Osteoblast (primary cell): ENCODE results near the gene TMEM240. TPM values are rescaled to one million over a fixed set of nuclear protein-coding genes. Genes with fewer than 3 reads are reported as not detected.
"Not testable (repeated sequence)": the region's sequence is repeated elsewhere in the genome, so short reads cannot be mapped to it uniquely, and the experiment has no call there.

ENCODE experiments used
- DNase-seq: peaks from one replicate; pipeline ENCODE4 v3.0.0; 2011; ENCODE audit warnings: low spot score, mixed read lengths; ENCODE audit not compliant: insufficient read length; ENCODE audit errors: missing footprints
- H2AFZ ChIP-seq: 2 replicates; pipeline ENCODE4 v1.6.0; 2011; ENCODE audit warnings: mild to moderate bottlenecking, low read length
- H3K27ac ChIP-seq: 2 replicates; pipeline ENCODE4 v1.5.1; 2011; ENCODE audit warnings: mild to moderate bottlenecking, low read depth, low read length, moderate library complexity
- H3K27me3 ChIP-seq: 2 replicates; pipeline ENCODE4 v1.6.0; 2012; ENCODE audit warnings: mild to moderate bottlenecking, control low read depth, inconsistent platforms, low read length, moderate library complexity; ENCODE audit not compliant: insufficient read depth
- H3K36me3 ChIP-seq: 2 replicates; pipeline ENCODE4 v1.5.1; 2011; ENCODE audit warnings: mild to moderate bottlenecking, low read length, control low read depth, moderate library complexity; ENCODE audit not compliant: insufficient read depth
- H3K4me1 ChIP-seq: 2 replicates; pipeline ENCODE4 v1.5.1; 2011; ENCODE audit warnings: mild to moderate bottlenecking, low read length, control low read depth, moderate library complexity; ENCODE audit not compliant: insufficient read depth
- H3K4me2 ChIP-seq: 2 replicates; pipeline ENCODE4 v1.6.0; 2011; ENCODE audit warnings: mild to moderate bottlenecking, low read length; ENCODE audit not compliant: insufficient read depth
- H3K4me3 ChIP-seq: fragments of 200-600 bp; sonication (generic); 3 replicates; pipeline ENCODE4 v1.5.1; 2012; ENCODE audit warnings: mild to moderate bottlenecking, low read length, inconsistent platforms; ENCODE audit not compliant: insufficient read depth
- H3K79me2 ChIP-seq: 2 replicates; pipeline ENCODE4 v1.6.0; 2012; ENCODE audit warnings: mild to moderate bottlenecking, low read length, control low read depth, inconsistent platforms; ENCODE audit not compliant: insufficient read depth
- H3K9me3 ChIP-seq: 2 replicates; pipeline ENCODE4 v1.5.1; 2011; ENCODE audit warnings: low read depth, low read length, control low read depth
- H4K20me1 ChIP-seq: 2 replicates; pipeline ENCODE4 v1.6.0; 2012; ENCODE audit warnings: mild to moderate bottlenecking, low read length, control low read depth; ENCODE audit not compliant: insufficient read depth
- total RNA-seq: library from RNA; depleted of rRNA; stranded (reverse); fragments of >200 nt; gene quantifications from 2 replicates; pipeline ENCODE4 v1.2.3, GENCODE V29; 2012
- TF ChIP-seq, protein P1 (sequence below): IDR thresholded peaks from 2 replicates; pipeline ENCODE4 v1.5.1; 2011; ENCODE audit warnings: mild to moderate bottlenecking, low read depth, low read length, moderate library complexity; ENCODE audit errors: extremely low read depth

Gene TMEM240
- total RNA-seq, 1 donor, result 1.8 TPM

DNA sequence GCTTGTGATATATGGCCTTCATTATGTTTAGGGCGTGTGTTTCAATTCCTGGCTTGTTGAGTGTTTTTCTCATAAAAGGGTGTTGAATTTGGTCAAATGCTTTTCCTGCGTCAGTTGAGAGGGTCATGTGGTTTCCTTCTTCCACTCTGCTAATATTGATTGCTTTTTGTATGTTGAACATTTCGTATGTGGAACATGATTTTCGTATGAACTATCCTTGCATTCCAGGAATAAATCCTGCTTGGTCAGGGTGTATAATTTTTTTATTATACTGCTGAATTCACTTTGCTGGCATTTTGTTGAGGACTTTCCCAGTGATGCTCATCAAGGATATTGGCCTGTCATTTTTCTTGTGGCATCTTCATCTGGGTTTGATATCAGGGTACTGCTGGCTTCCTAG, 33.1 kb downstream of the TMEM240 start:
- TF ChIP-seq, protein P1, sequence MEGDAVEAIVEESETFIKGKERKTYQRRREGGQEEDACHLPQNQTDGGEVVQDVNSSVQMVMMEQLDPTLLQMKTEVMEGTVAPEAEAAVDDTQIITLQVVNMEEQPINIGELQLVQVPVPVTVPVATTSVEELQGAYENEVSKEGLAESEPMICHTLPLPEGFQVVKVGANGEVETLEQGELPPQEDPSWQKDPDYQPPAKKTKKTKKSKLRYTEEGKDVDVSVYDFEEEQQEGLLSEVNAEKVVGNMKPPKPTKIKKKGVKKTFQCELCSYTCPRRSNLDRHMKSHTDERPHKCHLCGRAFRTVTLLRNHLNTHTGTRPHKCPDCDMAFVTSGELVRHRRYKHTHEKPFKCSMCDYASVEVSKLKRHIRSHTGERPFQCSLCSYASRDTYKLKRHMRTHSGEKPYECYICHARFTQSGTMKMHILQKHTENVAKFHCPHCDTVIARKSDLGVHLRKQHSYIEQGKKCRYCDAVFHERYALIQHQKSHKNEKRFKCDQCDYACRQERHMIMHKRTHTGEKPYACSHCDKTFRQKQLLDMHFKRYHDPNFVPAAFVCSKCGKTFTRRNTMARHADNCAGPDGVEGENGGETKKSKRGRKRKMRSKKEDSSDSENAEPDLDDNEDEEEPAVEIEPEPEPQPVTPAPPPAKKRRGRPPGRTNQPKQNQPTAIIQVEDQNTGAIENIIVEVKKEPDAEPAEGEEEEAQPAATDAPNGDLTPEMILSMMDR, result no peak
- Histone ChIP-seq H3K4me3 (no peak overlapping the region), H3K36me3 (no peaks in the 10 kb centered on the region), H3K4me2 (no peak overlapping the region), H3K9me3 (no peaks in the 10 kb centered on the region), H3K4me1 (peaks cover 7% of the 10 kb centered on the region), H4K20me1 (no peaks in the 10 kb centered on the region), H3K27ac (no peak overlapping the region), H2AFZ (no peak overlapping the region), H3K27me3 (no peaks in the 10 kb centered on the region), H3K79me2 (no peaks in the 10 kb centered on the region)
- DNase-seq, result peak; percentile 49

DNA sequence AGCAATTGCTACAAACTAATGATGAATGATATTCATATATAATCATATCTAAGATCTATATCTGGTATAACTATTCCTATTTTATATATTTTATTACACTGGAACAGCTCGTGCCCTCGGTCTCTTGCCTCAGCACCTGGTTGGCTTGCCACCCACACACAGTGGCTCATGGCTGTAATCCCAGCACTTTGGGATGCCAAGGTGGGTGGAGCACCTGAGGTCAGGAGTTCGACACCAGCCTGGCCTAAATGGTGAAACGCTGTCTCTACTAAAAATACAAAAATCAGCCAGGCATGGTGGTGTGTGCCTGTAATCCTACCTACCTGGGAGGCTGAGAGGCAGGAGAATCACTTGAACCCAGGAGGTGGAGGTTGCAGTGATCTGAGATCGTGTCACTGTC, 34.6 kb downstream of the TMEM240 start:
- H2AFZ ChIP-seq, result peak overlapping the region; percentile 6
- not testable (repeated sequence) for H3K4me2 ChIP-seq, H3K27ac ChIP-seq

DNA sequence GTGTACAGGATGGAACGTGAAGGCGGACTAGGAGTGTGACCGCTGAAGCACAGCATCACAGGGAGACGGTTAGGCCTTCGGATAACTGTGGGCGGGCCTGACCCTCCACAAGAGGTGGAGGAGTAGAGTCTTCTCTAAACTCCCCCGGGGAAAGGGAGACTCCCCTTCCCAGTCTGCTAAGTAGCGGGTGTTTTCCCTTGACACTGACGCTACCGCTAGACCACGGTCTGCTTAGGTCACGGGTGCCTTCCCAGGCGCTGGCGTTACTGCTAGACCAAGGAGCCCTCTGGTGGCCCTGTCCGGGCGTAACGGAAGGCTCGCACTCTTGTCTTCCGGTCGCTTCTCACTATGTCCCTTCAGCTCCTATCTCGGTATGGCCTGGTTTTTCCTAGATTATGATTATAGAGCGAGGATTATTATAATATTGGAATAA, 35.0 kb downstream of the TMEM240 start:
- DNase-seq, H3K36me3 ChIP-seq, H3K4me3 ChIP-seq, H4K20me1 ChIP-seq, H3K4me1 ChIP-seq, H3K27me3 ChIP-seq, H3K79me2 ChIP-seq, H3K9me3 ChIP-seq: not testable (repeated sequence)
- Histone ChIP-seq H3K4me2 (peak overlapping the region; percentile 43), H2AFZ (peak overlapping the region; percentile 10), H3K27ac (peak overlapping the region; percentile 37)
- TF ChIP-seq, protein P1, result peak; percentile 15

More for the DNA sequence above, 34.6 kb downstream of the TMEM240 start:
- not testable (repeated sequence) for H3K4me3 ChIP-seq, H3K79me2 ChIP-seq, H4K20me1 ChIP-seq, H3K36me3 ChIP-seq, H3K9me3 ChIP-seq, H3K27me3 ChIP-seq, H3K4me1 ChIP-seq, DNase-seq

DNA sequence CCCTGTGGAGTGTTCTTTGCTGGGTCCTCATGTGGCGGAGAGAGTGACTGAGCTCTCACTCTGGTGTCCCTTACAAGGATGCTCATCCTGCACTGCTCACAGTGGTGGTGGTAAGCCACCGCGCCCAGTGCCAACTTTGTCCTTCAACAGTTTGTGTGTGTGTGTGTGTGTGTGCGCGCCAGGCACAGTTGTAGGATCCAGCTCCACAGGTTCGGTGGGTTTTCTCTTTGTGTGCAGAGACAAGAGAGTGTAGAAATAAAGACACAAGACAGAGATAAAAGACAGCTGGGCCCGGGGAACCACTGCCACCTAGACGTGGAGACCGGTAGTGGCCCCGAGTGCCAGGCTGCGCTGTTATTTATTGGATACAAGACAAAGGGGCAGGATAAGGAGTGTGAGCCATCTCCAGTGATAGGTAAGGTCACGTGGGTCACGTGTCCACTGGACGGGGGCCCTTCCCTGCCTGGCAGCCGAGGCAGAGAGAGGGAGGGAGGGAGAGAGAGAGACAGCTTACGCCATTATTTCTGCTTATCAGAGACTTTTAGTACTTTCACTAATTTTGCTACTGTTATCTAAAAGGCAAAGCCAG, 35.6 kb downstream of the TMEM240 start:
- TF ChIP-seq, protein P1, result peak; percentile 52
- H2AFZ ChIP-seq, result peak overlapping the region; percentile 70
- H4K20me1 ChIP-seq, H3K79me2 ChIP-seq, H3K4me3 ChIP-seq, H3K4me1 ChIP-seq, H3K9me3 ChIP-seq, H3K36me3 ChIP-seq, H3K27me3 ChIP-seq: not testable (repeated sequence)
- H3K27ac ChIP-seq, result peak overlapping the region; percentile 37
- DNase-seq, result peak; percentile 79
- H3K4me2 ChIP-seq, result peak overlapping the region; percentile 43

DNA sequence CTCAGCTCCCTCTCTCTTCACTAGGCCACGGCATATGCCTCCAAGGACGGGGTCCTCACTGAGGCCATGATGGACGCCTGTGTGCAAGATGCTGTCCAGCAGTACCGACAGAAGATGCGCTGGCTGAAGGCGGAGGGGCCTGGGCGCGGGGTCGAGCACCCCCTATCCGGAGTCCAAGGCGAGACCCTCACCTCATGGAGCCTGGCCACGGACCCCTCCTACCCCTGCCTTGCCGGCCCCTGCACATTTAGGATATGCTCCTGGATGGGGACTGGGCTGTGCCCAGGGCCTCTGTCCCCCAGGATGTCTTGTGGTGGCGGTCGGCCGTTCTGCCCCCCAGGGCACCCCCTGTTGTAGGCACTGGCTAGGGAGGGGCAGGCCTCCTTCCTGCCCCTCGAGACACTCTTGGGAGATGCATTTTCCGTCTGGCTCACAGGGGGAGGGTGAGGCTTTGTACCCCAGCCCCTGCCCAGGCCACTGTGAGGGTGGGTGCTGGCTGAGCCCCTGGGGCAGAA, 44.9 kb downstream of the TMEM240 start:
- H2AFZ ChIP-seq, H3K27me3 ChIP-seq, H3K4me1 ChIP-seq, H3K4me2 ChIP-seq, H3K9me3 ChIP-seq, H3K27ac ChIP-seq, H3K4me3 ChIP-seq, H4K20me1 ChIP-seq, H3K79me2 ChIP-seq: not testable (repeated sequence)
- H3K36me3 ChIP-seq, result peaks cover 29% of the 10 kb centered on the region
- DNase-seq, result peak; percentile 69

DNA sequence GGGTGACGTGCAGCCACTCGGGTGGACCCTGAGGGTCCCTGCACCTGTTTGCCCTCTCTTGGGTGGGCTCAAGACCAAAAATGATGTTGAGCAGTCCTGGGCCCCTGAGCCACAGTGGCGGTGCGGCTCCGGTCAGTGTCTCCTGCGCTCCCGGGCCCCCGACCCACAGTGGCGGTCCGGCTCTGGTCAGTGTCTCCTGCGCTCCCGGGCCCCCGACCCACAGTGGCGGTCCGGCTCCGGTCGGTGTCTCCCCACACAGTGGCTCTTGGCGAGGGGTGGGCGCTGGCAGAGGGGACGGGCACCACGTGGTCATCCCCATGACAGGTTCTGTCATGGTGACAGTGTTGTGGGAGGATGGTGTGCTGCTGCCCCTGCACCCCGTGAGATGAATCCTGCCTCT, 46.1 kb downstream of the TMEM240 start:
- H3K36me3 ChIP-seq, result peaks cover 39% of the 10 kb centered on the region
- H4K20me1 ChIP-seq, H3K9me3 ChIP-seq, H3K27me3 ChIP-seq, H3K4me1 ChIP-seq, H2AFZ ChIP-seq, H3K4me2 ChIP-seq, H3K4me3 ChIP-seq, H3K79me2 ChIP-seq, H3K27ac ChIP-seq: not testable (repeated sequence)
- DNase-seq, result peak; percentile 26
